Heart left ventricle (tissue), 13 donors: ENCODE results near the gene AKIP1.

Experiments used
- CTCF ChIP-seq, 12 donors: fragments of 200-600 bp; sonication (generic) in 4 of 12; IDR thresholded peaks; one replicate each; pipeline versions ENCODE4 v1.5.0 to v1.8.0; 2018 to 2022; ENCODE audit warnings: antibody characterized with exemption in 12 of 12, mild to moderate bottlenecking in 5 of 12
- POLR2A ChIP-seq, 2 donors: fragments of 450-650 bp; IDR thresholded peaks; one replicate each; pipeline ENCODE4 v1.6.1; 2017; ENCODE audit warnings: antibody characterized with exemption in 2 of 2, mild to moderate bottlenecking in 2 of 2, moderate library complexity in 2 of 2
- donor health status: ischemic (EF 13 %, LVEDD 7.1; RV severe dilation, severe dysfunction).
- donor health status: DM: no; HTN: yes; CAD: no.
- donor health status: DM: no; HTN: no; CAD: no.
- donor health status: ischemic (EF 25% LVEDD 6.9; RV normal size, moderate dysfunction).
- donor health status: ischemic (EF 25% LVEDD 5.7; RV mildly dilated, moderate dysfunction).
- donor health status: ischemic (EF 35%, LVEDD 5.7; RV mildly dilated, moderate dysfunction).
- donor health status: nonischemic (EF 11% LVEDD 7.7; RV severe dilation, severe dysfunction).
- donor health status: DM: yes; HTN: yes; CAD: no.
- donor health status: PGD.
- donor health status: ischemic (EF 29% LVEDD 5.4; RV normal size, mild dysfunction).
- donor health status: nonischemic (EF 23%, LVEDD 6.1; RV moderate dilation, normal function).

DNA sequence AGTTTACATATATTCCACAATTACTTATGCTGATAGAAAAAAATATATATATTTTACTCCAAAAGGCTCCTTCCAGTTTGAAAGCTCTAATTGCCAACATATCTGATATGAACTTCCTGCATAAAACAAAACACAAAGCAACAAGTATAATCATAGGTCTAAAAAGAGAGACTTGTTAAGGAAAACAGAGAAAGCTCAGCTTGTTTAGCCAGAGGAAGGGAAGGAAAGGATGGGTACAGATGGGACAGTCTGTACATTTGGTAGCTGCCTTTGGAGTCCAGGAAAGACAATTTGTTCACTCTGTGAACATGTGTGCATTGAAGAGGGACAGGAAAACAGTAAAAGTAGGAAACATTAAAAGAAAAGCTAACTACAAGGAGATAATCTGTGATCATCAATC lies 45.7 kb upstream of the AKIP1 start:
- TF ChIP-seq CTCF (IDR thresholded peaks at IDR 0.05) (no peak), POLR2A (IDR thresholded peaks at IDR 0.05) (no peak)
